Lower lobe of right lung (tissue), 2 donors: ENCODE measurements around the gene ZAR1. TPM values are rescaled to one million over a fixed set of nuclear protein-coding genes. Genes with fewer than 3 reads are reported as not detected.
A peak's percentile ranks its signal among the peaks of the same experiment; 100 is the strongest.

Experiments used
- ATAC-seq, 2 donors: fragments of 200-7000 bp; cut with Tn5 transposase; one replicate each; pipeline ENCODE4 v1.9.1; 2020 to 2022; ENCODE audit warnings: mild to moderate bottlenecking in 2 of 2, moderate library complexity in 2 of 2
- DNase-seq: peaks from one replicate; pipeline ENCODE4 v3.0.0-alpha.2; 2020
- H3K27ac ChIP-seq: fragments of 200-600 bp; one replicate; pipeline ENCODE4 v1.8.0; 2022
- H3K27me3 ChIP-seq: fragments of 200-600 bp; one replicate; pipeline ENCODE4 v1.8.0; 2022; ENCODE audit warnings: low read depth
- H3K36me3 ChIP-seq: fragments of 200-600 bp; one replicate; pipeline ENCODE4 v1.8.0; 2022; ENCODE audit warnings: mild to moderate bottlenecking
- H3K4me1 ChIP-seq: fragments of 200-600 bp; one replicate; pipeline ENCODE4 v1.8.0; 2022
- H3K4me3 ChIP-seq: fragments of 200-600 bp; one replicate; pipeline ENCODE4 v1.8.0; 2022; ENCODE audit warnings: mild to moderate bottlenecking
- H3K9me3 ChIP-seq: fragments of 200-600 bp; one replicate; pipeline ENCODE4 v1.8.0; 2022
- intact Hi-C: fragments of 100-400 bp; cut with DNase I; formaldehyde crosslinking; loops from one replicate; pipeline ENCODE4 v1.11.0; 2022
- total RNA-seq: library from RNA; stranded (reverse); fragmentation: NEBNext Ultra II Directional; extraction: Animal tissue kit (Norgen Biotek cat#: 25700); gene quantifications from one replicate; pipeline ENCODE4 v1.2.1, GENCODE V29; 2021
- TF ChIP-seq, protein P1 (sequence below): fragments of 200-600 bp; IDR thresholded peaks from one replicate; pipeline ENCODE4 v1.8.0; 2022; ENCODE audit warnings: antibody characterized with exemption, mild to moderate bottlenecking
- donor health status: DM: no; HTN: yes; CAD: no; lungs with severe emphysema.

ZAR1 gene
- total RNA-seq, 1 donor from 2014 or later = not detected

DNA sequence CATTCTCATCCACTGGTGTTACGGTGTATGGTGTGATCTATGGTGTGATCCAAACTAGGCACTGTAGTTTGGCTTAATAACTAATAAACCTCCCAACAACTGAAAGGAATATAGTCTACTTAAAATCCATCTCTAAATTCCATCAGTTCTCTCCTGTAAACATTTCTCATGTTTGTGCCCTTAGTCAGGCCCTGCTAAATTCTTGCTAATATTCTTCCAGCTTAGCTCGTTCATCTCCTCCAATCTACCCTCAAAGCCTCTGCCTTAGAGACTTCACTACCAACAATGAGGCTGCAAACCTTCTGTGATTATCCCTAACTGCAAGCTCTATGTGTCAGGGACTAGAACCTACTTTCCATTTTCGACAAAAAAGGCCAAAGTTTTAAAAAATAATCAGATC, 28.1 kb downstream of the ZAR1 start:
- TF ChIP-seq, protein P1, sequence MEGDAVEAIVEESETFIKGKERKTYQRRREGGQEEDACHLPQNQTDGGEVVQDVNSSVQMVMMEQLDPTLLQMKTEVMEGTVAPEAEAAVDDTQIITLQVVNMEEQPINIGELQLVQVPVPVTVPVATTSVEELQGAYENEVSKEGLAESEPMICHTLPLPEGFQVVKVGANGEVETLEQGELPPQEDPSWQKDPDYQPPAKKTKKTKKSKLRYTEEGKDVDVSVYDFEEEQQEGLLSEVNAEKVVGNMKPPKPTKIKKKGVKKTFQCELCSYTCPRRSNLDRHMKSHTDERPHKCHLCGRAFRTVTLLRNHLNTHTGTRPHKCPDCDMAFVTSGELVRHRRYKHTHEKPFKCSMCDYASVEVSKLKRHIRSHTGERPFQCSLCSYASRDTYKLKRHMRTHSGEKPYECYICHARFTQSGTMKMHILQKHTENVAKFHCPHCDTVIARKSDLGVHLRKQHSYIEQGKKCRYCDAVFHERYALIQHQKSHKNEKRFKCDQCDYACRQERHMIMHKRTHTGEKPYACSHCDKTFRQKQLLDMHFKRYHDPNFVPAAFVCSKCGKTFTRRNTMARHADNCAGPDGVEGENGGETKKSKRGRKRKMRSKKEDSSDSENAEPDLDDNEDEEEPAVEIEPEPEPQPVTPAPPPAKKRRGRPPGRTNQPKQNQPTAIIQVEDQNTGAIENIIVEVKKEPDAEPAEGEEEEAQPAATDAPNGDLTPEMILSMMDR = no peak
- intact Hi-C loops = no loop called here
- peaks cover 96% of the 10 kb centered on the region for H3K36me3 ChIP-seq

DNA sequence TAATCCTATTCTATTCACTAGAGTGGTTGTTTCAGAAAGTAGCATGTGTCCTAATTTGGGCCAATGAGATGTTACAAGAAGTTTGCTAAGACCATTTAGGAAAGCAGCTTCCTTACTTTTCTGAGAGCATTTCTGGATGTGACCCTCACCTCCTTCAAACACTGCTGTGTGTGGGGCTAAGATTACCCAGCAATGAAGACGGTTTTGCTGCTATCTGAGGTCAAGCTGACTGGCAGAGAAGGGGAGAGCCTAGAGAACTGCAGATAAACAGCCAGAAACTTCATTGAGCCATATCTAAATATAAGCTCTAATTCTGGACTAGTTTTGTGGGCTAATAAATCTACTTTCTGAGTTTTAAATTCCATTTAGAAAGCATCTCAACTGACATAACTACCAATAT, 36.4 kb downstream of the ZAR1 start:
- TF ChIP-seq, protein P1 = no peak
- H3K27me3 ChIP-seq = no peaks in the 10 kb centered on the region
- H3K36me3 ChIP-seq = peaks cover 98% of the 10 kb centered on the region
- intact Hi-C loops = no loop called here
- DNase-seq (no peak), ATAC-seq (no peak)
- no peak overlapping the region for H3K4me3 ChIP-seq
- H3K27ac ChIP-seq = no peak overlapping the region
- no peaks in the 10 kb centered on the region for H3K4me1 ChIP-seq
- no peaks in the 10 kb centered on the region for H3K9me3 ChIP-seq

More for the DNA sequence above, 28.1 kb downstream of the ZAR1 start:
- no peaks in the 10 kb centered on the region for H3K4me1 ChIP-seq
- no peak overlapping the region for H3K4me3 ChIP-seq
- ATAC-seq = no peak
- no peaks in the 10 kb centered on the region for H3K27me3 ChIP-seq
- no peak overlapping the region for H3K27ac ChIP-seq
- H3K9me3 ChIP-seq = no peaks in the 10 kb centered on the region
- DNase-seq = no peak

DNA sequence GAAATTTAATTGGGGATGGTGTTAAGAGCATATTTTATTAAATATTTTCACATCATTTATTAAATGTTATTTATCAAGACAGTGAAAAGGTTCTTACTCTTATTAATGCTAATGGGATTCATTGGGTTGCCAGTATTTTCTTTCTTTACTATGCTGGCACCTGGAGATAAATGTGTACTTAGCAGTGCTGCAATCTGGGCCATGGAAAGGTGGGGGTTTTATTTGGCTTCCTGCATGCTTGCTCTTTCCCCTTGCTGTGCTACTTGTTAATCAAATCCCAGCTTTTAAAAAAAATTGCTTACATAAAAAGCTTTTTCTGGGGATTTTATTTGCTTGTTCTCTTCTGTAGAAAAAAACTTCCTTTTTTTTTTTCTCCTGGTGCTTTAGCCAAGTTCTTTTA, 48.3 kb downstream of the ZAR1 start:
- Histone ChIP-seq H3K27me3 (no peaks in the 10 kb centered on the region), H3K9me3 (no peaks in the 10 kb centered on the region), H3K4me3 (no peak overlapping the region), H3K4me1 (no peaks in the 10 kb centered on the region), H3K27ac (no peak overlapping the region), H3K36me3 (peaks cover 85% of the 10 kb centered on the region)
- ATAC-seq = peak in 1 of 2 donors; percentile 45
- no peak for DNase-seq
- TF ChIP-seq, protein P1 = no peak
- intact Hi-C loops = no loop called here

DNA sequence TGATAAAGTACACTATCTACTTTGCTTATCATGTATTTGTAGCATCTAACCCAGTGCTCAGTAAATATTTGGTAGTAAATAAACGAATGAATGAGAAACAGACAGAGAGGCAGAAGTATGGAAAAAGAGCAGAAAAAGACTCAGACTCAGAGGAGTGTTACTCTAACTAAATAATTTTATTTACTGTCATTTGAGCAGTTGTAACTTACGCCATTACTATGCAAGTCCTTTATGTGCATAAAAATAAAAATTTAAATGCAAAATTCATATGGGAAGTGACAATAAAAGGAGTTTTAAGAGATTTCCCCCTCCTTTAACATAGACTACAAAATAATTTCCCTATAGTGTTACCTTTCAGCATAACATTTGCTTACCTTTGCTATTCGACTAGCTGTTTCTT, 49.5 kb downstream of the ZAR1 start:
- ATAC-seq (no peak), DNase-seq (no peak)
- H3K36me3 ChIP-seq = peaks cover 85% of the 10 kb centered on the region
- H3K4me1 ChIP-seq = no peaks in the 10 kb centered on the region
- no peaks in the 10 kb centered on the region for H3K27me3 ChIP-seq
- no peak overlapping the region for H3K27ac ChIP-seq
- intact Hi-C loops = no loop called here
- no peak overlapping the region for H3K4me3 ChIP-seq
- no peaks in the 10 kb centered on the region for H3K9me3 ChIP-seq
- TF ChIP-seq, protein P1 = no peak

DNA sequence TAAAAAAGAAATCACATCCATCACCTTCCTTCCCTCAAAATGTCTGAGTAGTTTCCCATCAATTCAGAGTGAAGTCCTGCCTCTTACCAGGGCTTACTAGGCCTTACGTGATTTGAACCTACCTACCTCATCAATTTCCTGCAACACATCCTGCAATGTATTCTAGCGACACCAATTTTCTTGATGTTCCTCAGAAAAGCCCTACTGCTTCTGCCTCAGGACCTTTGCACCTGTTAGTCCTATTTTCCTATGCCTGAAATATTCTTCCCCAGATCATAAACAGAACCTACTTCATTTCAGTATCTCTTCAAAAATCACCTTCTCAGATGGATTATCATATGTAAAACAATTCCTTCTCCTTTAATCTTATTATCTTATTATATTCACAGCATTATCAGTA, 52.8 kb downstream of the ZAR1 start:
- Histone ChIP-seq H3K27ac (no peak overlapping the region), H3K4me3 (no peak overlapping the region), H3K36me3 (peaks cover 85% of the 10 kb centered on the region), H3K27me3 (no peaks in the 10 kb centered on the region), H3K9me3 (no peaks in the 10 kb centered on the region), H3K4me1 (no peaks in the 10 kb centered on the region)
- intact Hi-C loops = no loop called here
- ATAC-seq (no peak), DNase-seq (no peak)
- TF ChIP-seq, protein P1 = no peak

DNA sequence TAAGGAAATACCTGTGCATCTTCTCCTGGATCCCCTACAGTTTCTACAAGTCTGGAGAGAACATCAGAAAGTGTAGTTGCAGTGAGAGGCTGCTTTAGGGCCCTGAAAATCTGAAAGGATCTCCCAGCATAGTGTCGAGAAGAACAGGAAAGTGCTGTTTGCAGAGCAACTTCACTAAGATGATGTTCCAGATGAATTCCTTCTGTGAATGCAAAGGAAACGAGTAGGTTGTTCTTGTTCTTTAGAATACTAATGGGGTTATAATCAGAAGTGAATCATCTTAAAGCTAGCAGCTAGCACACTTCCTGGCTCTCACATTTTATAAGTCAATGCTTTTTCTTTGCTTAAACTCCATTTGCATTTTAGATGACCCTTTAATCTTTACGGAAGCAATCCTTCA, 53.7 kb downstream of the ZAR1 start:
- TF ChIP-seq, protein P1 = no peak
- H3K36me3 ChIP-seq = peaks cover 94% of the 10 kb centered on the region
- H3K27ac ChIP-seq = no peak overlapping the region
- no peaks in the 10 kb centered on the region for H3K9me3 ChIP-seq
- ATAC-seq (no peak), DNase-seq (no peak)
- H3K4me3 ChIP-seq = no peak overlapping the region
- H3K27me3 ChIP-seq = no peaks in the 10 kb centered on the region
- H3K4me1 ChIP-seq = no peaks in the 10 kb centered on the region
- intact Hi-C loops = no loop called here
